ENCODE results near the gene NR2C1. TPM values are rescaled to one million over a fixed set of nuclear protein-coding genes. Genes with fewer than 3 reads are reported as not detected.

NR2C1 gene
- total and polyA plus RNA-seq, 2 of the 8 experiments (the other 6 are each of a cell fraction or from before 2014, with no cell fraction given) = 22.8 to 48.3 TPM

GRCh38 chr12:95088379-95088778 is 15.0 kb upstream of the NR2C1 start:
- Histone ChIP-seq H3K79me2 (ENCODE audit: control insufficient read depth in 1 of 2, insufficient read depth in 2 of 2, low read length in 2 of 2) (no peaks in the 10 kb centered on the region), H2AFZ (ENCODE audit: low read length) (no peak overlapping the region), H3K4ac (replicated peaks; ENCODE audit: insufficient read length, low read depth, low read length) (no peak overlapping the region), H3K4me2 (ENCODE audit: insufficient read depth in 1 of 2, low read depth in 2 of 2, low read length in 2 of 2) (no peak overlapping the region), H3K9ac (replicated peaks in 1 of 4; ENCODE audit: extremely low read depth in 1 of 4, low read depth in 3 of 4, low read length in 3 of 4) (no peak overlapping the region), H2BK5ac (ENCODE audit: low read depth, low read length) (no peak overlapping the region), H3K9me3 (ENCODE audit: insufficient read depth in 2 of 2, low read depth in 1 of 2, low read length in 1 of 2) (no peaks in the 10 kb centered on the region), H4K5ac (ENCODE audit: insufficient read length, low read depth, low read length) (no peak overlapping the region), H3K4me1 (replicated peaks in 1 of 4; ENCODE audit: control insufficient read depth in 3 of 4, insufficient read depth in 4 of 4, low read length in 3 of 4) (no peaks in the 10 kb centered on the region), H3K27ac (ENCODE audit: low read depth, low read length) (no peak overlapping the region), H4K91ac (replicated peaks; ENCODE audit: insufficient read length, low read length) (no peak overlapping the region), H3K79me1 (ENCODE audit: low read depth, low read length) (no peaks in the 10 kb centered on the region), H4K20me1 (replicated peaks in 1 of 2; ENCODE audit: control insufficient read depth in 1 of 2, insufficient read depth in 2 of 2, low read length in 2 of 2) (no peaks in the 10 kb centered on the region), H3K18ac (ENCODE audit: extremely low read depth, low read length) (no peak overlapping the region), H2BK15ac (ENCODE audit: low read length) (no peak overlapping the region), H3K14ac (ENCODE audit: insufficient read length) (no peak overlapping the region), H3K56ac (replicated peaks; ENCODE audit: insufficient read length, low read depth, low read length) (no peak overlapping the region), H2BK20ac (ENCODE audit: low read length) (no peak overlapping the region), H3K23me2 (ENCODE audit: low read depth, low read length) (no peaks in the 10 kb centered on the region), H4K8ac (ENCODE audit: extremely low read depth, insufficient read depth, low read length) (no peak overlapping the region), H3K4me3 (ENCODE audit: extremely low read depth in 1 of 4, insufficient read depth in 2 of 4, low read depth in 3 of 4, low read length in 4 of 4) (no peak overlapping the region), H3K36me3 (ENCODE audit: control insufficient read depth in 2 of 4, insufficient read depth in 4 of 4, low read length in 3 of 4) (peaks cover 4 to 47% (median 32%) of the 10 kb centered on the region in 4 experiments; a peak in 7 of 8 replicates), H3K27me3 (replicated peaks in 1 of 4; ENCODE audit: control insufficient read depth in 3 of 4, extremely low read depth in 1 of 4, insufficient read depth in 3 of 4, low read length in 3 of 4) (no peaks in the 10 kb centered on the region), H2BK120ac (replicated peaks; ENCODE audit: low read depth, low read length) (no peak overlapping the region), H2BK12ac (ENCODE audit: low read depth, low read length) (no peak overlapping the region), H3K23ac (ENCODE audit: insufficient read length) (no peak overlapping the region), H2AK5ac (ENCODE audit: low read depth, low read length) (no peak overlapping the region)
- 89% methylated on average over 3 of the region's 3 CpGs; no CpG with 5 or more reads in 1 of the 2 experiments for WGBS, 2 experiments (ENCODE audit: extremely low coverage in 1 of 2, insufficient coverage in 1 of 2, insufficient read length in 1 of 2, insufficient replicate concordance in 2 of 2, low coverage in 1 of 2, low lambda C conversion rate in 2 of 2, missing lambda C conversion rate in 1 of 2)
- ChIA-PET CTCF (ENCODE audit: partially characterized antibody) (no interaction called here), POLR2A (ENCODE audit: partially characterized antibody) (no interaction called here)
- no peak for FAIRE-seq
- DNase-seq (ENCODE audit: low read depth in 1 of 2, low spot score in 2 of 2) = no peak
- no peak for TF ChIP-seq PHF8 (conservative IDR thresholded peaks at IDR 0.05; ENCODE audit: low read depth, low read length)
- no peak for TF ChIP-seq SUZ12 (IDR thresholded peaks at IDR 0.05; ENCODE audit: low read length)
- no peak for TF ChIP-seq SIX5 (IDR thresholded peaks at IDR 0.05; ENCODE audit: low read depth, low read length)
- no peak for TF ChIP-seq SAP30 (IDR thresholded peaks at IDR 0.05; ENCODE audit: insufficient read depth, insufficient replicate concordance, low read length)
- no peak for TF ChIP-seq CBX8 (IDR thresholded peaks at IDR 0.05; ENCODE audit: borderline replicate concordance, low read depth, low read length)
- no peak for TF ChIP-seq EZH2 (IDR thresholded peaks at IDR 0.05; ENCODE audit: low read depth, low read length, severe bottlenecking)
- no peak for TF ChIP-seq TBP (IDR thresholded peaks at IDR 0.05; ENCODE audit: low read depth, low read length)
- TF ChIP-seq SP4 (IDR thresholded peaks at IDR 0.05; ENCODE audit: low read length) = no peak
- TF ChIP-seq FOSL1 (IDR thresholded peaks at IDR 0.05; ENCODE audit: insufficient read depth, low read depth, low read length) = no peak
- no peak for TF ChIP-seq RBBP5 (IDR thresholded peaks at IDR 0.05; ENCODE audit: borderline replicate concordance, low read depth, low read length)
- TF ChIP-seq SIN3A (conservative IDR thresholded peaks at IDR 0.05 in 1 of 2, IDR thresholded peaks at IDR 0.05 in 1 of 2; ENCODE audit: low read depth in 1 of 2, low read length in 2 of 2) = no peak
- TF ChIP-seq ASH2L (IDR thresholded peaks at IDR 0.05; ENCODE audit: low read length) = no peak
- TF ChIP-seq E2F6 (IDR thresholded peaks at IDR 0.05) = no peak
- TF ChIP-seq RFX5 (IDR thresholded peaks at IDR 0.05; ENCODE audit: borderline replicate concordance, low read depth, low read length) = no peak
